GM18508 (cell line): ENCODE measurements around the gene TPP2.
A peak's percentile ranks its signal among the peaks of the same experiment; 100 is the strongest.

Experiments
- ATAC-seq: cut with Tn5 transposase; IDR thresholded peaks from one replicate; pipeline ENCODE4 v1.9.1; 2021; ENCODE audit warnings: moderate number of reproducible peaks; ENCODE audit not compliant: insufficient read depth, unreplicated experiment

The TPP2 gene

GRCh38 chr13:102591988-102592781 is 4.6 kb upstream of the TPP2 start:
- peak; percentile 35 for ATAC-seq

DNA sequence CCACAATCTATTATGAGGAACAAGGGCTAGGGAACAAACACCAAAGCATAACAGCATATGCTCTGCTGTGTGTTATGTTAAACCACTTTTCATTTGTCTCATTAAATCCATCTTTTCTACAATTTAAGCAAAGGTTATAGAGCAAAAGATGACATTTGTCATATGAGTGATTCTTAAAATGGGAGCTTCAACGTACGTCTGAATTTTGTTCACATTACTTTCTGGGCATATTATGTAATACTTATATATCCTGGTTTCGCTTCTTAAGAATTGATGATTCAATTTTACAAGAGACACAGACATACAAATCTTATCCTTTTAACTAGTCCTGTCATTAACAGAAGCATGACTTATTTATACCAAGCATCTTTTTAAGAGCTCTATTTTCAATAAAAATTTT is 3.3 kb upstream of the TPP2 start:
- no peak for ATAC-seq

DNA sequence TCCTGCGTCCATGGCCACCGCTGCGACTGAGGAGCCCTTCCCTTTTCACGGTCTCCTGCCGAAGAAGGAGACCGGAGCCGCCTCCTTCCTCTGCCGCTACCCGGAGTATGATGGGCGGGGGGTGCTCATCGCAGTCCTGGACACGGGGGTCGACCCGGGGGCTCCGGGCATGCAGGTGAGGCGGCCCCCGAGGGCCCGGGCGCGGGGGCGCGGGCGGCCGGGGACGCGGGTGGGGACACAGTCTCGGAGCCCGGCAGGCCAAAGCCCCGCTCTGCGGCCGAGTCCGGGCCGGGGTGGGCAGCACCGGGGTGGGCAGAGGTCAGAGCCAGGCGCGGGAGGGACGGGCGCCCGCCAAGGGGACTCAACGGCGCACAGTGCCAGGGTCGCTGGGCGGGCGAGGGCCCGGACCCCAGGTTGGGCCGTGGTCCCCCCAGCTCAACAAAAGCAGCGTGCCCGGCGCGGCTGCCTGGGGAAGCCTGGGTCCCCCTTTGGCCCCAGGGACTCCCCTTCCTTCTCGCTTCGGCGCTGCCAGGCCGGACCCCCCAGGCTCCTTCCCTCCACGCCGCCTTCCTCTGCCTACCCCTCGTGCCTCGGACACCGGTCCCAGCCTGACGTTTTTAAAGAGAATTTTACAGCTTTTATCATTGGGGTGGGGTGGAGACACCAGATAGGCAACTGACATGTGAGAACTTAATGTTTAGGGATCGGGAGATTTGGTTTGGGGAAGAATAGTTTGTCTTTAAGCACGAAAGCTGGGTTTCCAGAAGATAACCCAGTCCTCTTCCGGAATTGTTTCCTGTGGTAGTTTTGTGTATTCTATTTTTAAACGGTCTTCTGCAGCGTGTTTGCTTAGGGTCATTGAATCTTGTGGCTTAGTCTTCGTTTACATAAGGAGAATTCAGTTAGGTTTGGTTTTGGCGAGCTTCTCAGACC is 509 bp downstream of the TPP2 start:
- ATAC-seq: no peak

DNA sequence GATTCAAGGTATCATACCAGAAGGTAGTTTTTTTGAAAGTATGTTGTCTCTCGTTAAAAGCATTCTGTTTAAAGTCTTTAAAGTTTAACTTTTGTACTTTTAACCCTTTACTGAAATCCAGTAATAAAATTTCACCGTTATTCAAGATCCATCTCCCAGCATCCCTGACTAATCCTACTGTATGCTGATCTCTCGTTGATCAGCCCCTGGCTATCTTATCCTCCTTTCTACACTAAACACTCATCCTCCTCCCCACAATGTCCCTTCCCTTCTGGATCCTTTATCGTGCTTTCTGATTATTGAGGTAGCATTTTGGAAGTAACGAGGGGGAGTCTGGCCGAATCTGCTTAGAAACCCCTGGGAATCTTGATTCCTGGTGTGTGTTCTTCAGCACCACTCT is 1.3 kb downstream of the TPP2 start:
- ATAC-seq: no peak

DNA sequence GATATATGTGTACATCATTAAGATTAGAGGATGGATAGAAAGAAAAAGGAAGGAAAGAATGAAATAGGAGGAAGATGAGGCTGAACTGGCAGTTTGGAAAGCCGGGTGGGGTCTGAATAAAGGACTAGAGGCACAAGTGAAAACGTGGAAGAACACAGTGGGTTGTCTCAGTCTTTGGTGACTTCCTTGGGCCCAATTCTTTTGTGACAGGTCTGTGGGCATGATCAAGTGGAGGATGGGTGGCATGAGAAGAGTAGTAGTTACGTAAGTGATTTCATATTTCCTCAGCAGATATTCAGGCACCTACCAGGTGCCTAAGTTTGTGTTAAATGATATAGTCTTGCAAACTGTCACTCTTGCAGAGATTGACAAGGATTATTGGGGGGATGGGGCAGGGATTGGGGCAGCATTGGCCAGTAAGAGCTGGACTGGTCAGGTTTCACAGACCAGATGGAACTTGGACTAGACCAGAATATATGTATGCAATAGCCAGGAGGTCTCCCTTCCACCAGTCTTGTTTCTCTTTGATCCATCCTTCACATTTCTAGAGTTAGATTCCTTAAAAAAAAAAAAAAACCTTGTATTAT is 2.7 kb downstream of the TPP2 start:
- no peak for ATAC-seq

DNA sequence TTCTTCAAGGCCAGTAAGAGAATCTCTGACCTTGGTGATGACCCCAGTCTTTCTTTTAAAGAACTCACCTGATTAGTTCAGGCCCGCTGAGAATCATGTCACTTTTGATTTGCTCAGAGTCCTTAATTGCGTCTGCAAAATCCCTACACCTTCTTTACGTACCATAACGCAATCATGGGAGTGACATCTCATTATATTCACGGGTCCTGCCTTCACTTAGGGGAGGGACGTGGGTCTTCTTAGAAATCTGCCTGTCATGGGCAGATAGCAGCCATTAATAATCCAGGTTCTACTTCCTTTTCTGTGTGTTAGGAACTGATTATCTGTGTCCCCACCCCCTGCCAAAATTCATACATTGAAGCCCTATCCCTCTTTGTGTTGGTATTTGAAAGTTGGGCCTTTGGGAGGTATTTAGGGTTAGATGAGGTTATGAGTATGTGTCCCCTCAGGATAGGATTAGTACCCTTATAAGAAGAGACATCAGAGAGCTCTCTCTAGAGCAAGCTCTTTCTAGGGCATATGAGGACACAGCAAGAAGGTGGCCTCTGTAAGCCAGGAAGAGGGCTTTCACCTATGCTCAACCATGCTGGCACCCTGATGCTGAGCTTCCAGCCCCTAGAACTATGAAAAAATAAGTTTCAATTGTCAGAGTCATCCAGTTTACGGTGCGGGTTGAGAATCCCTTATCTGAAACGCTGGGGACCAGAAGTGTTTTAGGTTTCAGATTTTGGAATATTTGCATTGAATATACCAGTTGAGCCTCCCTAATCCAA is 9.9 kb downstream of the TPP2 start:
- ATAC-seq: no peak

DNA sequence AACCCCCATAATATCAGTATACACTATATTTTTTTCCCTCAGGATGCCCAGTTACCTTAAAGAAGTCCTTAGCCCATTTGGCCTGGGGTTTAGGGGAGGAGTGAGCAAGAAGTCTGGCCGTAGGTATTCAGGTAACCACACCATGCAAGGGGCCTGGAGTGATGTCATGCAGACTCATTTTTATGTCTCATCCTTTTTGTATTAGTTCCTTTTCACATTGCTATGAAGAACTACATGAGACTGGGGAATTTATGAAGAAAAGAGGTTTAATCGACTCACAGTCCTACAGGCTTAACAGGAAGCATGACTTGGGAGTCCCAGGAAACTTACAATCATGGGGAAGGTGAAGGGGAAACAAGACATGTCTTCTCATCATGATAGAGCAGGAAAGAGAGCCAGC is 12.2 kb downstream of the TPP2 start:
- ATAC-seq: no peak

DNA sequence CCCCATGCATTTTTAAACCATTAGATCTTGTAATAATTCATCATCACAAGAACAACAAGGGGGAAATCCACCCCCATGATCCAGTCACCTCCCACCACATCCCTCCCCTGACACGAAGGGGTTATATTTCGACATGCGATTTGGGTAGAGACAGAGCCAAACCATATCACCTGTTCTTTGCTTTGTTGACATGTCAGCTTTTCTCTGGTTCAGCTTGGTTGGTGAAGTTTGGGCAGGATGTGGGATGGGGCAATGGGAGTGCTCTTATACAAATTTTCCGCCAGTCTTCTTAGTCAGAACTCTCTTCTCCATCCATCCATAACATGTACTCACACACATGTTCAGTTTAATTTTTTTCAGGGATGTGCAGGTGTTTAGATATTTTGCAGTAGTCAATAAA is 12.9 kb downstream of the TPP2 start:
- no peak for ATAC-seq

GRCh38 chr13:102610296-102610895 is 13.6 kb downstream of the TPP2 start:
- no peak for ATAC-seq

GRCh38 chr13:102617697-102618350 is 21.0 kb downstream of the TPP2 start:
- ATAC-seq: no peak

DNA sequence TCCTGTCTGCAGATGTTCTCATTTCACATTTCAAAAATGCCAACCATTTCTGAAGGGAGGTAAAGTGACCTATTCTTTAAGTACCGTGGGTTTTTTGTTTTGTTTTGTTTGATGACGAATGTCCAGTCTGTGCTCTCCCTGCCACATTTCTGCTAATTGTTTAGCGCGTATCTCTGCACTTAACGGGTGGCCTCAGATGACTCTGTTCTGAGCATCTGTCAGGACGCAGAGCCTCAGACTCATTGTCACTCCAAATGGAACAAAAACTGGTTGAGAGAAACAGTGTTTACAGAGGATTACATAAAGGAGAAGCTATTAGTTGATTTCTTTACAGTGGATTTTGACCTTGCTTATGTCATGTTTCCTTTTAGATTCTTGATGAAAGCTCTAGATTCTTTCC is 23.7 kb downstream of the TPP2 start:
- no peak for ATAC-seq

DNA sequence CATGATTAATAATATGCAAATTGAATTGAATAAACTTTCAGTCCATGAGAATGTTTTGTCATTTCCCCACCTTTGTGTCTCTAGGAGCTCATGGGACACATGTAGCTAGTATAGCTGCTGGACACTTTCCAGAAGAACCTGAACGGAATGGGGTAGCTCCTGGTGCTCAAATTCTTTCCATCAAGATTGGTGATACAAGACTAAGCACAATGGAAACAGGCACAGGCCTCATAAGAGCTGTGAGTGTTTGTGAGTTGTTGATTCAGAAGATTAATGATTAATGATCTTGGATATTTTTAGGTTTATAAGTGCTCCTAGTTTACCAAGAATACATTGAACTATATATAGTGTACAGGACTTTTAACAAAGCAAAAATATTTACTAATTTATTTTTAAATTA is 30.1 kb downstream of the TPP2 start:
- no peak for ATAC-seq

DNA sequence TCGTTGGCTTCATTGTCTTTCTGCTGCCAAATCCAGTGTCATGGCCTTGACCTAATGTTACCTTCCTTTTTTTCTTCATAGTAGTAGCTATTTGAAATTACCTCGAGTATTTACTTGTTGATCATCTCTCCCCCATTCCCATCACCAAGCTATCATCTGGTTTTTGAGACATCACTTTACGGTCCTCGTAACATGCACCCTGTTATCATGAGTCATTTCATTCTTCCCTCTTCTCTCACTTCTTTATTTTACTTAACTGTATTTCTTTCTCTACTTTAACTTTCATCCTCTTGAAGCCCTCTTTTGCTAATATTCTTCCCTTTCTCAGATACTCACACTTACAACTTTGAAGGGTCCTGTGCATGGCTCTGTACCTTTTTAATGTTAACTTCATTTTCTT is 31.8 kb downstream of the TPP2 start:
- ATAC-seq: no peak

GRCh38 chr13:102631198-102631597 is 34.4 kb downstream of the TPP2 start:
- no peak for ATAC-seq

GRCh38 chr13:102638741-102639140 is 42.0 kb downstream of the TPP2 start:
- no peak for ATAC-seq

DNA sequence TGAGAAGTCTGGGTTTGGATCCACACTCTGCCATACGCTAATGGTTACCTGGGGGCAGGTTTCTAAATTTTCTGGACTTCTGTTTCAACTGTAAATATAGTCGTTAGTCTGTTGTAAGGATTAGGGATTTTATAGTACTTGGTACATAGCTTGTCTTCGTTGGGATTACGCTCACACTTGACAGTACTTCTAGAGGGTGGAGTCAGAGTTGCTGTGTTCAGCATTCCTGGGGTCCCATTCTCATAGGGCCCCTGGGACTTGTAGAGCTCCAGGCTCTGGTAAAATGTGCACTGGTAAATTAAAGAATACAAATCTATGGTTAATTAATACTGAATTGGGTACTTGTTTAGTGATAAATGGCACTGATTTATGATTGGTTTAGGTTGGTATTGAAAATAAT is 45.2 kb downstream of the TPP2 start:
- no peak for ATAC-seq

DNA sequence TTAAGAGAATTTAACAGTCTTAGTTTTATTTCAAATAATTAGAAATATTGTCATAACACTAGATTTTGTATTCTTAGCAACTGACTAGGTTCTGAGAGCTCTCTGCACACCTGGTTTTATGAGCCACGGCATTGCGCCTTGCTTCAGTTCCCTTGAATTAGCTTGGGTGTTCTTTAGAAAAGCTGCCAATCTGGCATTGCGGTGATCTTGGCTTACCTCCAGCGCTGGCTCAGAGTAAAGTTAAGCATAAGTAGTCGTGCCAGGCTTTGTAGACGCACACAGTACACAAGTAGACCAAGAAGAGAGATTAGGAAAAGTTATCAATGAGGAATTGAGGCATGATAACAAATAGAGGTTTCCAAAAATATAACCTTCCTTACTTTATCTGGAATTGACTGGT is 45.7 kb downstream of the TPP2 start:
- no peak for ATAC-seq

GRCh38 chr13:102643656-102644055 is 46.9 kb downstream of the TPP2 start:
- ATAC-seq: no peak

- ATAC-seq: no peak
Measured at GRCh38 chr13:102645701-102646100, 48.9 kb downstream of the TPP2 start.

DNA sequence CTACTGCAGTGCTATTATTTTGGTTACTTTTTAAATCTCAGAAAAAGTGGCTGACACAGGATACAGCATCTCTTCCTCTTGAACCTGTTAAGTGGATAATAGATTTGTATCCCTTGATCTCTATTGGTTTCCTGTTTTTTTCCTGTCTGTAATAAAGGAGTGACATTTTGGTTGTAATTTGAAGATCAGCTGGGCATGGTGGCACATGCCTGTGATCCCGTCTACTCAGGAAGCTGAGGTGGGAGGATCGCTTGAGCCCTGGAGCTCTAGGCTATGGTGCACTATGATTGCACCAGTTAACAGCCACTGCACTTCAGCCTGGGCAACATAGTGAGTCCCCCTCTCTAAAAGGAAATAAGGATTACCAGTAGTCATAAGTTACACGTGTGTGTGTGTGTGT is 51.3 kb downstream of the TPP2 start:
- no peak for ATAC-seq
